HL-60 (cell line): ENCODE measurements around the gene LAMC3.

ENCODE experiments used
- DNase-seq, 2 experiments: peaks; one replicate each; pipeline ENCODE4 v3.0.0-alpha.2; 2010 to 2020; ENCODE audit warnings: low read depth in 1 of 2, low spot score in 1 of 2
- H3K27ac ChIP-seq: fragments of 250-450 bp; sonication (Bioruptor Pico); replicated peaks from 2 replicates; pipeline ENCODE4 v1.5.1; 2020; ENCODE audit warnings: mild to moderate bottlenecking, moderate library complexity
- H3K27me3 ChIP-seq: fragments of 250-450 bp; sonication (Bioruptor Pico); 2 replicates; pipeline ENCODE4 v1.5.1; 2021; ENCODE audit warnings: mild to moderate bottlenecking, moderate library complexity; ENCODE audit not compliant: insufficient read depth, poor library complexity, severe bottlenecking
- H3K4me3 ChIP-seq: replicated peaks from 2 replicates; pipeline ENCODE4 v1.5.1; 2011; ENCODE audit warnings: mild to moderate bottlenecking, control low read depth, low read length; ENCODE audit not compliant: insufficient read depth
- CTCF ChIP-seq: IDR thresholded peaks from one replicate; pipeline ENCODE4 v1.5.1; 2011; ENCODE audit warnings: low read length, control low read depth, inconsistent platforms; ENCODE audit not compliant: insufficient read depth
- GABPA ChIP-seq: IDR thresholded peaks from 2 replicates; pipeline ENCODE4 v1.6.1; 2012; ENCODE audit warnings: low read depth
- POLR2AphosphoS5 ChIP-seq: IDR thresholded peaks from 2 replicates; pipeline ENCODE4 v1.6.1; 2012; ENCODE audit warnings: low read depth
- REST ChIP-seq: IDR thresholded peaks from 2 replicates; pipeline ENCODE4 v1.6.1; 2012; ENCODE audit warnings: low read depth; ENCODE audit not compliant: insufficient replicate concordance
- SPI1 ChIP-seq: IDR thresholded peaks from 2 replicates; pipeline ENCODE4 v1.6.1; 2012; ENCODE audit warnings: low read depth, mild to moderate bottlenecking, borderline replicate concordance

Gene LAMC3

GRCh38 chr9:131094015-131094414 lies 85.0 kb downstream of the LAMC3 start:
- TF ChIP-seq POLR2AphosphoS5 = no peak
- no peak for TF ChIP-seq CTCF
- no peak for TF ChIP-seq REST
- no peak for TF ChIP-seq GABPA
- TF ChIP-seq SPI1 = no peak
- Histone ChIP-seq H3K27me3 (peaks cover 32% of the 10 kb centered on the region), H3K4me3 (no peak overlapping the region), H3K27ac (no peak overlapping the region)
- no peak for DNase-seq

- no peak for DNase-seq
- Histone ChIP-seq H3K27ac (no peak overlapping the region), H3K4me3 (no peak overlapping the region), H3K27me3 (peaks cover 32% of the 10 kb centered on the region)
- TF ChIP-seq SPI1 (no peak), GABPA (no peak), CTCF (no peak), POLR2AphosphoS5 (no peak), REST (no peak)
Observed at GRCh38 chr9:131094622-131095021, 85.6 kb downstream of the LAMC3 start.

DNA sequence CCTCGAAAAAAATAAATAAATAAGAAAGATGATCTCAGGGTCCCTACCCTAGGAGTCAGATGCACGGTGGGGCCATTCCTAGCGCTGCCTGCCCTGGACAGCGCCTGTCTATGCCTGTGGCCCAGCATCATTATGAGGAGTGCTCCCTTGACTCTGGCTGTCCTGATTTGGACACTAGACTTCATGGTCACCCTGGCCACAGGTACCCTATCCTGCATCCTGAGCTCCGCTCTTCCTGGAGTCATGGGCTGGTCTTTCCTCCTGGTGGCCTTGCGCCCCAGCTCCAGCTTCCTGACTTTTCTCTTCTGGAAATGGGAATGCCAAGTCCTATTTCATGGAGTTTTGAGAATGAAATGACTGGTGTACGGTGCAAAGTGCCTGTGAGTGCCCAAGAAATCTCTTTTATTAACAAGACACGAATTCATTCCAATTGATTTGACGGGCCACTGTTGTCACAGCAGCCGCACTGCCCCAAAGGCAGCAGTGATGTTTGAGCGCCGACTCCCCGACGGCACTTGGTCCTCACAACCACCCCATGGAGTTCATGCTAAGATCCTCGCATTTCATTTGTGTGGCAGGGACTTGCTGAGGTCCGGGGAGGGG lies 86.8 kb downstream of the LAMC3 start:
- TF ChIP-seq CTCF = no peak
- Histone ChIP-seq H3K27ac (no peak overlapping the region), H3K27me3 (peaks cover 32% of the 10 kb centered on the region), H3K4me3 (no peak overlapping the region)
- no peak for DNase-seq
